GM18867 (cell line): Measurements from ENCODE around the gene NDUFA8.

Source experiments
- ATAC-seq: cut with Tn5 transposase; IDR thresholded peaks from one replicate; pipeline ENCODE4 v1.9.1; 2021; ENCODE audit warnings: mild to moderate bottlenecking, moderate library complexity; ENCODE audit not compliant: unreplicated experiment

The NDUFA8 gene

GRCh38 chr9:122159026-122159924, at the start of gene NDUFA8, which contains the start of gene MORN5:
Gene NDUFA8, minus strand, starts transcription at chr9:122159779. Its CDS starts 102 bp downstream, at chr9:122159677.
Gene MORN5, plus strand, starts transcription at chr9:122159908. Its CDS starts 65 bp downstream, at chr9:122159973.
- ATAC-seq: peak; percentile 96

GRCh38 chr9:122207096-122207495, 47.5 kb upstream of the NDUFA8 start:
- no peak for ATAC-seq

GRCh38 chr9:122206118-122207046, 46.8 kb upstream of the NDUFA8 start:
- ATAC-seq: no peak

GRCh38 chr9:122205176-122205575, 45.6 kb upstream of the NDUFA8 start:
- no peak for ATAC-seq

GRCh38 chr9:122204491-122204890, 44.9 kb upstream of the NDUFA8 start:
- ATAC-seq: no peak

- ATAC-seq: no peak
Measured at GRCh38 chr9:122204055-122204454, 44.5 kb upstream of the NDUFA8 start.

GRCh38 chr9:122202111-122202510, 42.5 kb upstream of the NDUFA8 start:
- ATAC-seq: no peak

- no peak for ATAC-seq
Measured at GRCh38 chr9:122201641-122202040, 42.1 kb upstream of the NDUFA8 start.

- no peak for ATAC-seq
Measured at GRCh38 chr9:122200960-122201595, 41.5 kb upstream of the NDUFA8 start.

- no peak for ATAC-seq
Measured at GRCh38 chr9:122197882-122198281, 38.3 kb upstream of the NDUFA8 start.

GRCh38 chr9:122197426-122197825, 37.8 kb upstream of the NDUFA8 start:
- ATAC-seq: no peak

GRCh38 chr9:122195875-122196274, 36.3 kb upstream of the NDUFA8 start:
- no peak for ATAC-seq

- no peak for ATAC-seq
Measured at GRCh38 chr9:122193651-122194050, 34.1 kb upstream of the NDUFA8 start.

GRCh38 chr9:122192914-122193525, 33.4 kb upstream of the NDUFA8 start:
- no peak for ATAC-seq

GRCh38 chr9:122192261-122192875, 32.8 kb upstream of the NDUFA8 start:
- ATAC-seq: no peak

- no peak for ATAC-seq
Measured at GRCh38 chr9:122191584-122191983, 32.0 kb upstream of the NDUFA8 start.

GRCh38 chr9:122190597-122191381, 31.2 kb upstream of the NDUFA8 start:
- ATAC-seq: no peak

GRCh38 chr9:122188369-122188768, 28.8 kb upstream of the NDUFA8 start:
- no peak for ATAC-seq

GRCh38 chr9:122186777-122187470, 27.3 kb upstream of the NDUFA8 start:
- ATAC-seq: no peak
